HEK293 (cell line): ENCODE measurements around the gene SMPX.

Experiments
- BCL11A ChIP-seq: fragments of 450-650 bp; formaldehyde crosslinking; IDR thresholded peaks from 2 replicates; pipeline ENCODE4 v1.5.1; 2016; ENCODE audit warnings: low read depth, missing biosample characterization, missing genetic modification characterization
- HOXC10 ChIP-seq: sonication (generic); formaldehyde crosslinking; IDR thresholded peaks from 2 replicates; pipeline ENCODE4 v1.8.1; 2023; ENCODE audit warnings: mild to moderate bottlenecking, missing genetic modification reagents
- MEIS1 ChIP-seq: sonication (generic); formaldehyde crosslinking; IDR thresholded peaks from 2 replicates; pipeline ENCODE4 v1.8.1; 2022; ENCODE audit warnings: missing genetic modification reagents, mild to moderate bottlenecking, borderline replicate concordance
- SALL2 ChIP-seq: fragments of 450-650 bp; formaldehyde crosslinking; IDR thresholded peaks from 2 replicates; pipeline ENCODE4 v1.5.0; 2017; ENCODE audit warnings: missing biosample characterization, mild to moderate bottlenecking, missing genetic modification characterization, borderline replicate concordance
- SP3 ChIP-seq: fragments of 450-650 bp; formaldehyde crosslinking; IDR thresholded peaks from 2 replicates; pipeline ENCODE4 v1.5.1; 2016; ENCODE audit warnings: missing biosample characterization, missing genetic modification characterization
- ZNF133 ChIP-seq: fragments of 450-650 bp; formaldehyde crosslinking; IDR thresholded peaks from 2 replicates; pipeline ENCODE4 v1.5.1; 2016; ENCODE audit warnings: missing biosample characterization, missing genetic modification characterization
- ZNF140 ChIP-seq: fragments of 450-650 bp; formaldehyde crosslinking; IDR thresholded peaks from 2 replicates; pipeline ENCODE4 v1.5.1; 2016; ENCODE audit warnings: missing biosample characterization, missing genetic modification characterization
- ZNF174 ChIP-seq: fragments of 450-650 bp; formaldehyde crosslinking; IDR thresholded peaks from 2 replicates; pipeline ENCODE4 v1.5.0; 2017; ENCODE audit warnings: missing biosample characterization, mild to moderate bottlenecking, missing genetic modification characterization
- ZNF394 ChIP-seq: fragments of 450-650 bp; formaldehyde crosslinking; IDR thresholded peaks from 2 replicates; pipeline ENCODE4 v1.5.1; 2016; ENCODE audit warnings: missing biosample characterization, missing genetic modification characterization, mild to moderate bottlenecking, moderate library complexity, borderline replicate concordance
- ZNF843 ChIP-seq: fragments of 450-650 bp; formaldehyde crosslinking; IDR thresholded peaks from 2 replicates; pipeline ENCODE4 v1.5.1; 2016; ENCODE audit warnings: missing biosample characterization, missing genetic modification characterization
- TF ChIP-seq, protein P1 (sequence below): fragments of 450-650 bp; formaldehyde crosslinking; IDR thresholded peaks from 2 replicates; pipeline ENCODE4 v1.5.1; 2016; ENCODE audit warnings: missing biosample characterization, missing genetic modification characterization
- TF ChIP-seq, protein P2 (sequence below): fragments of 450-650 bp; formaldehyde crosslinking; IDR thresholded peaks from 2 replicates; pipeline ENCODE4 v1.5.1; 2016; ENCODE audit warnings: missing biosample characterization, missing genetic modification characterization
- TF ChIP-seq, protein P3 (sequence below): fragments of 450-650 bp; formaldehyde crosslinking; optimal IDR thresholded peaks from 2 replicates; pipeline ENCODE3; 2016; ENCODE audit warnings: missing biosample characterization, mild to moderate bottlenecking, missing genetic modification characterization

DNA sequence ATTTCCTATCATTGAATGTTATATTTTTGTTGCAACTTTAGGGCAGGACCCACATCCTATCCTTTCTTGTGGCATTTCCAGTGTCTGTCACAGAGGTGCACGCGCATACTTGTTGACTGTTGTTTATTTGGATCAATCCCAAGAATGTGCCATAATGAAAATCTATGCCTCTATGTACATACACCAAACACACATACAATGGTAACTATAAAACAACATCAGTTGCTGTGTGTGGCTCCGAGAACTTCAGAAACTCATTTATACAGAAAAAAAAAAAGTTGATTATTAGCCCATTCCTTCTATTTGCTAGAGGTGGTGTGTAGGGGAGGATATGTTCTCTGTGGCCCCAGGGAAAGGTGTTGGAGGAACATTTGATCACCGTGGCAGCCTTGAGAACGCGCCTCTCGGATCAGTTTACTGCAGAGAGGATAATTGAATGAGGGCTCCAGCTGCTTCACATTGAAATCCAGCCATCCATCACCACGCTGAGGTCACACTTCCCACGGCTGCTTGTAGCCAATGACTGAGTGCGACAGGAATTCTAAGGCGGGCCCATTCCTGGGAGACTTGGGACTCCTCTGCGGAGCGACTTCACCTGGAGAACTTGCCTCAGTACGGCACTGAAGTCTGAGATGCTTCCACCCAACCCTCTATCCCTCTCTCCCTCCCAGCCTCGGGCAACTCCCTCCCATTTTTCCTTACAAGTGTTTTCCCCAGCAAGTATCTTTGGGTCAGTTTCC is 19.5 kb downstream of the SMPX start:
- TF ChIP-seq, protein P1, sequence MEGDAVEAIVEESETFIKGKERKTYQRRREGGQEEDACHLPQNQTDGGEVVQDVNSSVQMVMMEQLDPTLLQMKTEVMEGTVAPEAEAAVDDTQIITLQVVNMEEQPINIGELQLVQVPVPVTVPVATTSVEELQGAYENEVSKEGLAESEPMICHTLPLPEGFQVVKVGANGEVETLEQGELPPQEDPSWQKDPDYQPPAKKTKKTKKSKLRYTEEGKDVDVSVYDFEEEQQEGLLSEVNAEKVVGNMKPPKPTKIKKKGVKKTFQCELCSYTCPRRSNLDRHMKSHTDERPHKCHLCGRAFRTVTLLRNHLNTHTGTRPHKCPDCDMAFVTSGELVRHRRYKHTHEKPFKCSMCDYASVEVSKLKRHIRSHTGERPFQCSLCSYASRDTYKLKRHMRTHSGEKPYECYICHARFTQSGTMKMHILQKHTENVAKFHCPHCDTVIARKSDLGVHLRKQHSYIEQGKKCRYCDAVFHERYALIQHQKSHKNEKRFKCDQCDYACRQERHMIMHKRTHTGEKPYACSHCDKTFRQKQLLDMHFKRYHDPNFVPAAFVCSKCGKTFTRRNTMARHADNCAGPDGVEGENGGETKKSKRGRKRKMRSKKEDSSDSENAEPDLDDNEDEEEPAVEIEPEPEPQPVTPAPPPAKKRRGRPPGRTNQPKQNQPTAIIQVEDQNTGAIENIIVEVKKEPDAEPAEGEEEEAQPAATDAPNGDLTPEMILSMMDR (tag by site-specific recombination): no peak
- TF ChIP-seq, protein P2, sequence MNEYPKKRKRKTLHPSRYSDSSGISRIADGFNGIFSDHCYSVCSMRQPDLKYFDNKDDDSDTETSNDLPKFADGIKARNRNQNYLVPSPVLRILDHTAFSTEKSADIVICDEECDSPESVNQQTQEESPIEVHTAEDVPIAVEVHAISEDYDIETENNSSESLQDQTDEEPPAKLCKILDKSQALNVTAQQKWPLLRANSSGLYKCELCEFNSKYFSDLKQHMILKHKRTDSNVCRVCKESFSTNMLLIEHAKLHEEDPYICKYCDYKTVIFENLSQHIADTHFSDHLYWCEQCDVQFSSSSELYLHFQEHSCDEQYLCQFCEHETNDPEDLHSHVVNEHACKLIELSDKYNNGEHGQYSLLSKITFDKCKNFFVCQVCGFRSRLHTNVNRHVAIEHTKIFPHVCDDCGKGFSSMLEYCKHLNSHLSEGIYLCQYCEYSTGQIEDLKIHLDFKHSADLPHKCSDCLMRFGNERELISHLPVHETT (tag by site-specific recombination): no peak
- TF ChIP-seq ZNF394 (tag by site-specific recombination): peak; percentile 77
- TF ChIP-seq ZNF174: no peak
- no peak for TF ChIP-seq MEIS1 (CRISPR knock-in tag)
- TF ChIP-seq HOXC10 (CRISPR knock-in tag): no peak
- TF ChIP-seq SALL2: no peak
- no peak for TF ChIP-seq ZNF133 (tag by site-specific recombination)
- TF ChIP-seq BCL11A: no peak
- TF ChIP-seq SP3 (tag by site-specific recombination): peak; percentile 66
- TF ChIP-seq, protein P3, sequence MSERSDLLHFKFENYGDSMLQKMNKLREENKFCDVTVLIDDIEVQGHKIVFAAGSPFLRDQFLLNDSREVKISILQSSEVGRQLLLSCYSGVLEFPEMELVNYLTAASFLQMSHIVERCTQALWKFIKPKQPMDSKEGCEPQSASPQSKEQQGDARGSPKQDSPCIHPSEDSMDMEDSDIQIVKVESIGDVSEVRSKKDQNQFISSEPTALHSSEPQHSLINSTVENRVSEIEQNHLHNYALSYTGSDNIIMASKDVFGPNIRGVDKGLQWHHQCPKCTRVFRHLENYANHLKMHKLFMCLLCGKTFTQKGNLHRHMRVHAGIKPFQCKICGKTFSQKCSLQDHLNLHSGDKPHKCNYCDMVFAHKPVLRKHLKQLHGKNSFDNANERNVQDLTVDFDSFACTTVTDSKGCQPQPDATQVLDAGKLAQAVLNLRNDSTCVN (tag by site-specific recombination): no peak
- TF ChIP-seq ZNF843: peak; percentile 75; the same call in 1 of the 2 replicates
- no peak for TF ChIP-seq ZNF140 (tag by site-specific recombination)
